Stimulated activated CD8-positive, alpha-beta memory T cell treated with anti-CD3 and anti-CD28 coated beads, Interleukin-15, amount 100 ng/mL, for 4 hours (primary cell): Measurements from ENCODE around the gene ARMS2.

ENCODE experiments used
- DNase-seq, 2 donors: peaks; one replicate each; pipeline ENCODE4 v3.0.0-alpha.2; 2020; ENCODE audit warnings: low read depth in 2 of 2

The ARMS2 gene, protein sequence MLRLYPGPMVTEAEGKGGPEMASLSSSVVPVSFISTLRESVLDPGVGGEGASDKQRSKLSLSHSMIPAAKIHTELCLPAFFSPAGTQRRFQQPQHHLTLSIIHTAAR

DNA sequence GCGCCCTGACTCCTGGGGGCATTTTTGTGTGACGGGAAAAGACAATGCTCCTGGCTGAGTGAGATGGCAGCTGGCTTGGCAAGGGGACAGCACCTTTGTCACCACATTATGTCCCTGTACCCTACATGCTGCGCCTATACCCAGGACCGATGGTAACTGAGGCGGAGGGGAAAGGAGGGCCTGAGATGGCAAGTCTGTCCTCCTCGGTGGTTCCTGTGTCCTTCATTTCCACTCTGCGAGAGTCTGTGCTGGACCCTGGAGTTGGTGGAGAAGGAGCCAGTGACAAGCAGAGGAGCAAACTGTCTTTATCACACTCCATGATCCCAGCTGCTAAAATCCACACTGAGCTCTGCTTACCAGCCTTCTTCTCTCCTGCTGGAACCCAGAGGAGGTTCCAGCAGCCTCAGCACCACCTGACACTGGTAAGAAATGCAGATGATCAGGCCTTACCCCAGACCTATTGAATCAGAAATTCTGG, at the start of gene ARMS2:
TSS of gene ARMS2 (plus strand) at position 51 of the 478 bp plus-strand sequence. CDS start at position 126, 75 bp downstream.
- no peak for DNase-seq

DNA sequence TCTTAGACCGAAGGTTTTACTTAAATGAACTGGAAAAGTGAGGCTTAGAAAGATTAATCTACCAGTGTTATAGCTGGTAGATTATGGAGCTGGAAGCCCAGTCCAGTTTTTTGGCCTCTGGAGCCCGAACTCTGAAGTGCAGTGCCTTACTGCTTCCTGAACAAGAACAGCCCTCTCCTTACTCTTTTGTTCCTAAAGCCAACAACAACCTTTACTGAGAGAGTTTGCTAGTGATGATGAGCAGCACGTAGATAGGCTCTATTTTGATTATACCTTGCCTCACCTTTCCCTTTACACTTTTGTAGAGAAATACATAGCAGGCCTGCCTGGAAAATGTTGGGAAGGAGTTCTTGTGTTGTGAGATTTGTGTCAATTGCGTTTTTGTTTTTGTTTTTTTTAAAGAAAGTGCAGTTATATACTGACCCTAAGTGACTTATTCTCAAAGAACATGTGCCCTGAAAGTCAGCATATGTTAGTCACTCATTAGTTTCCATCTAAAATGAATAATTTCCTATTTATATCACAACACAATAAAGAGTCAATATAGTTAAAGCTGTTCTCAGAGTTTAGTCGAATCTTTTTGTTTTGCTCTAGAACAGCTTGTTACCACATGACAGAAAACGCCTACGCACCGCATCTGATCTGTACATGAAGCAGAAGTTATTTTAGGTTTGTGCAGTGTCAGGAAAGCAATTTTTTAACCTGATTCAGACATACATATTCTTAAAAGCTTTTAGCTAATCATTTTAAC, 46.9 kb upstream of the ARMS2 start:
- DNase-seq = peak; percentile 21 to 31

DNA sequence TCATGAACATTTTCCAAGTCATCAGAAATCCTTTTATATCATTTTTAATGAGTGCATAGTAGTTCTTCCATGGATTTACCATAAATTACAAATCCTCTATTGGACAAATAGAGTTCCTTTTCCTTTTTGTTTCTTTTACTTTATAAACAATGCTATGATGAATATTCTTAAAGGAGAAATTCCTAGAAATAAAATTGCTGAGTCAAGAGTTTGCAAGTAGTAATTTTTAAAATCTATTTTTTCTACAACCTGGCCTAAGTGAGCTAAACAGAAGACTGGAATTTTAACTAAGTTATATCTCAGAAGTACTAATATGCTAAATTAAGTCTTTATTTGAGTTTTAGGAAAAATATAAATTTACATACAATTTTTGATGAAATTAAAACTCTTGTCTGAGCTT, 41.1 kb upstream of the ARMS2 start:
- DNase-seq = no peak

DNA sequence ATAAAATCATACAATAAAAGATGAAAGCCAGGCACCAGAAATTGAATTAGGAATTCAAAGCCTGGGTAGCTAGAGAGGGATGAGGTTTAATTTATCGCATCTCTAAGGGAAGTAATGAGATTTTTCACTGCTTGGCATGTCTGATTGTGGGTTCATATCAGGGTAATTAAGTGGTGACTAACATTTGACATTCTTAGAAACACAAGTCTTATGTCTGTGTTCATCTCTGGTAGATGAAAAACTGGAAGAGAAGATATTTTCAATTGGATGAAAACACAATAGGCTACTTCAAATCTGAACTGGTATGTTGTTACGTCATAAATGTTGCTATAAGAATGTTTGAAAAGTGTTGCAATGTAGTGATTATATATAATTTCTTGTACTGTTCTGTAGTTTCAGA, 36.8 kb upstream of the ARMS2 start:
- DNase-seq = no peak

DNA sequence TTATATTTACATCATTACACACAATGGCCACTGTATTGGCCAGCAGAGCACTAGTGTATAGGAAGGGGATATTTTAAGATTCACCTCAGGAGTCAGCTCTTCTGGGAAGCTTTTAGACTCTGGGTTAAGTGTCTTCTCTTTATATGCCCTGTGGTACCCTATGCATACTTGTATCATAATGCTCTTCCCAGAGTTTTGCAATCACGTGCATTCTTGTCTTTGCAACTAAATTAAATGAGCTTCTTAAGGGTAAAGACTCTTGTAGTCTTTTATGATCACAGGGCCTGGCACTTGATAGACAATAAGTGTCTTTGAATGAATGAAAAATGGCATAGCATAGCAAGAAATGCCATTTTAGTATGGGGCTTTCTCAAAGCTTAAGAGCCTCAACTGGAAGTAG, 35.4 kb upstream of the ARMS2 start:
- no peak for DNase-seq

DNA sequence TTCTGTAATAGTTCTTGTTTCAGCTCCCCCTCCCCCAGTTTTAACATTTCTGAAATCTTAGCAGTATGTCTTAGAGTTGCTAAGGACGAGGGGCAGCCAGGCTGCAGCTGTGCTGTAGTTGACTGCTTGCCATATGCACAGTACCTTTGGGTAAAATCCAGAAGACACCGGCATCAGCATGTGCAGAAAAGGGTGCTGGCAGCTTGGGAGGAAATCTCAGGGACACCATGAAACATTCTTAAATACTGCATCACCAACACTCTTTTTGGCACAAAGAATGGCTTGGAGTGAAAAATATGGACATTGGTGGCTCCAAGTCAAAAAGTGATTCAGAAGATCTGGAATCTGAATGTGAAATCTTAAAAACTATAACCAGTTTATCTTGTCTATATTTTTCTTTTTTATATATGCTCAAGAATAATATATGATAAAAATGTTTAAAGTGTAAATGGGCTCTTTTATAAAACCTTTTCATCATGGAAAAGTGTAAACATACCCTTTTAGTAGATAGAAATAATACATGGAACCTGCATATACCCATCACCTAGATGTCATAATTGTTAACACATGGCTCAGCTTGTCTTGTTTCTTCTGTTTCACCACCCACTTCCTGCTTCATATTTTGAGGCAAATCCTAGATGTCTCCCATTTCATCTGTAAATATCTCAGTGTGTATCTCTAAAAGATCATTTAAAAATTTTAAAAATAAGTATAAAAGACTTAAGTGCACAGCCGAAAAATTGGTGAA, 34.4 kb upstream of the ARMS2 start:
- DNase-seq = no peak

DNA sequence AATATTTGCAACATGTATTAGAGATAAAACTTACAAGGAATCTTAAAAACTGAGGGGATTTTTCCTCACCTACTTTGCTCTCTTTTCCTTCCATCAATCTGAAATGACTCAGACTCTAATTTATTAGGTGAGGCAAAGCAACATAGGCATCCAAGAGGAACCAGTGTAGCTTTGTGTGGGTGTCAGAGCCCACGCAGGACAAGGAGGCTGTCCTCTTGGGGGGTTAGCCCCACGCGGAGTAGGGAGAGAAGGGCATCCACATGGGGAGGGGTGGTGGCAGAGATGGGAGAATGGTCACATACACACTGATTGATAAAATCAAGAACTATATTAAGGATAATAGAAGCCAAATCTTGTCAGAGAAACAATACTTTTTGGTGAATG, 33.8 kb upstream of the ARMS2 start:
- DNase-seq = no peak

DNA sequence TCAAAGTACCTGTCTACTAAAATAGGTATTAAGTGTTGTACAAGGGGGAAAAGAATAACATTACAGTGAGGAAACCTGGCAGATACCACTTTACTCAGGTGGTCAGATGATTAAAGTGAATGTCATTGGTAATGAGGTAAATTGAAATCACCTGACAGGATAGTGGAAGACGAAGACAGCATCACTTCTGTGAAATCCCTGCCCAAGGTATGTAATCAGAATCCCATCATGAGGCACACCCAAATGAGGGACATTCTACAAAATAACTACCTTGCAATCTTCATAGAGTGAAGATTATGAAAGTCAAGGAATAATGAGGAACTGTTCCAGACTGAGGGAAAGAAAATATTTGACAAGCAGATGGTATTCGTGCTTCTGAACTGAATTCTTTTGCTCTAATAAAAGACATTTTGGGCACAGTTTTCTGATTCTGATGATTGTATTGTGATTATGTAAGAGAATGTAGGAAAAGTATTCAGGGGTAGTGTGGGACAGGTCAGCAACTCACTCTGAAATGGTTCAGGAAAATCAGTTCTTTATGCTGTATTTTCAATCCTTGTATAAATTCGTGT, 33.3 kb upstream of the ARMS2 start:
- DNase-seq = no peak

DNA sequence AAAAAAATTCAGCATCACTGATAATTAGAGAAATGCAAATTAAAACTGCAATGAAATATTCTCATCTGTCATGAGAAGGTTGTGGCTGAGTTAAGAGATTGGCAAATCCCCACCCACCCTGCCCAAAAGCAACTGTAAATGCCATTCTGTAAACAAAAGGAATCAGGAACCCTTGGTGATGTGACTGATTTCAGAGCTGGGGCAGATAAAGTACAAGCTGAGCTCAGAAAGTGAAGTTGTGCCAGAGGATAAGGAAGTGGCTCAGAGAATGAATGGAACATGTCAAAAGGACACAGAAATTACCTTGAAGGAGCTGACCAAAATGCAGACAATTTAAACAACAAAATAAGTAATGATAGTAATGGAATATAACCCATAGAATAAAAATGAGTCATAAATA, 32.7 kb upstream of the ARMS2 start:
- no peak for DNase-seq

DNA sequence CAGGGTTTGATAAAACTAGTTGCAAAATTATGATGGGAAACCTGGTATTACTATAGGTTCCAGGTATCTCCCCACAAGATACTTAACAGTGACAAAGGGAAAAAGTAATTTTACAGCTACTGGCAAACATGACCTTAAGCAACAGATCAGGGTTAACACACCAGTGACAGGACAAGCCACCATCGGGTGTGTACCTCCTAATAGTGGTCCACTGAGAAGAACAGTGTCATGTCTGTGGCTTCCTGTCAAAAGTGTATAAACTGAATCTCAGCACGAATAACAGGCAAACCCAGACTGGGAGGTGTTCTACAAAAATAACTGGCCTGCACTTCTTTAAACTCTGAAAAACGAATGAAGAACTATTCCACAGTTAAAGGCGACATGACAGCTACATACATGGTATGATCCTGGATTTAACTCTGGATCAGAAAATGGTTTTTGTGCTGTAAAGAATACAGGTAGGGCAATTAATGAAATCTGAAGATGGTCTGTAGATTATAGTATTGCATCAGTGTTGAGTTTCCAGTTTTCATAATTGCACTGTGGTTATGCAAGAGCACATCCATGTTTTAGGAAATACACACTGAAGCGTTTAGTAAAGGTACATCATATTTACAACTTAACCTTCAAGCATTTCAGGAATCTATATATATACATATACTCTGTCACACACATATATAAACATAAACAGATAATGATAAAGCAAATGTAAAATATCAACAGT, 32.0 kb upstream of the ARMS2 start:
- no peak for DNase-seq

DNA sequence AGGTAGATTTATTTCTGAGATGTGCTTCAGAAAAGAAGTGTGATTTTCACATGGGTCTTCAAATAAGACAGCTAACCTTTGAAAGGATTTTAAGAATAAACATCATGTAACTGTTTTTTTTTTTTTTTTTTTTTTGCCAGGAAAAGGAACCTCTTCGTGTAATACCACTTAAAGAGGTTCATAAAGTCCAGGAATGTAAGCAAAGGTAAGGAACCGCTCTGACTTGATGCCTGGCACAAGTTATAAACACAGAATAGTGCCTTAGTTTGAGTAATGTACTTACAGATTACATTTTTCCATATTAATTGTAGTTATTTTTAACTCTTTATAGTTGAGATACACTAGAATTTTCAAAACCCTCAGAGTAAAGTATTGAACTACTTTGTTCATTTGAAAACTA, 30.4 kb upstream of the ARMS2 start:
- no peak for DNase-seq

DNA sequence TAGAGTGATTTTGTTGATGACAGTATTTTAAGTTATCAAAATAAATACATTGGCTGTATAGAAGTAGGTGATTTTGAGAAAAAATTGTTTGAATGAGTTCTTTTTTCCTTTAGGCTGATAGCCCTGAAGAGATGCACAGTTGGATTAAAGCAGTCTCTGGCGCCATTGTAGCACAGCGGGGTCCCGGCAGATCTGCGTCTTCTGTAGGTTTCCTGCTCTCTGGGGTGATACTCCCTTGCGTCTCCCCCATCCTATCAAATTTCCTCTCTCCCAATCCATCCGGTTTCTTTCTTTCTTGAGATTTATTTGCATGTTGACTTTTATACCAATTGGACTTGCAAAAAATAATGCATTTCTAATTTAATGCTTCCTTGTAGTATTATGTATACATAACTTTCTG, 27.6 kb upstream of the ARMS2 start:
- no peak for DNase-seq

DNA sequence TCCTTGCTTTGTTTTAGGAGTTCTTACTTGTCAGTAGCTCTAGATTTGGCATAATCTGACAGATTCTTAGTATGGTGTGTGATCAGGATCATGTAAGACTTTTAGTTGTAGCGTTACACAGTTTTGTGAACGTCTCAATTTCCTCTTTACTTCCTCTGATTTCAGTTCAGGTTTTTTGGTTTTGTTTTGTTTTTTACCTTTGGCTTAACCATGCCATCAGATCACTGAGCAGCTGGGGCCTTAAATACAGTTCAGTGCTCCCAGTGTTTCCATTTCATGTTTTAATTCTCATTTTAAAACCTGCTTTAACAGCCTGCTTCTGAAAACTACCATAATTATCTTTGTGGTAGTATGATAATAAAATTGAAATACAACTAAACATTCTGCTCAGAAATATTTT, 27.2 kb upstream of the ARMS2 start:
- no peak for DNase-seq

DNA sequence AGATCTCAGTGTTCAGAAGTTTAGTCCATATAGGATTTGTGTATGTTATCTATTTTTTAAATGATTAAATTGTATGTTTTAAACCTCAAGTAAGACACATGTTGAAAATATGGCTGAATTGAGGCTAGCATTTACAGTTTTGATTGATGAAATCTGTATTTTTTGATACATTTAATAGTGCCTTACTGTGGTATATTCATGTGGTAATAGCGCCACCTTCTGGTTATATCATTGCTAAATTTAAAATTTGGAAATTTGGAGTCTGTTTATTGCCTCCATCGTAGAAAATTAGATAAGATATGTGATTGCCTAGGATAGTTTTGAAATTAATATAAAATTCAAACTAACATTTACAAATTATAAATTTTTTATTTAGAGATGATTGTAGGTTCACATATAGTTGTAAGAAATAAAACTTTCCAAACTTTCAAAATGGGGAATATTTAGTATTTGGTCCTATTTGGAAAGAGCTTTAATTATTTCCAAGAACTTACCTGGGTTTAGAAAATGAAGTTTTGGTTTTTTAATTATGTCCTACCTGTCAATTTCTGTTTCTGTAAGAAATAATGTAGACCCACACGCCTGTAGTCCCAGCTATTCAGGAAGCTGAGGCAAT, 19.1 kb upstream of the ARMS2 start:
- DNase-seq = no peak

DNA sequence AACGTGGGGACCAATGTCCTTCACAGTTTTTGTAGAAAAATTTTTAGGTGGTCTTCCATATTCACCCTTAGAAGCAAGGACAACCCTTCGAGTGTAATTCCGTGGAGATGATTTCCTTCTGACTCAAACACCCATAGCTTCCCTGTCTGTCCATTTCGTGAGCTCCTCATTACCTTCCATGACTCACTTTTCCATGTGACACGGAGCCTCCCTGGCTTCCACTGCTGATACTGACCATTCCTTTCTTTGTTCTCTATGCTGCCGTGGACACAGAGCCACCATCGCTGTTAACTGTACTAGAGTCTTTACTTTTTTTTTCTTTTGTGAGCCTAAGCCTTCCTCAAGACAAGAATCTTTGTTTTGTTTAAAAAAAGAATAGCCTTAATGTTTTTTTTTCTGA, 12.5 kb upstream of the ARMS2 start:
- DNase-seq = no peak

DNA sequence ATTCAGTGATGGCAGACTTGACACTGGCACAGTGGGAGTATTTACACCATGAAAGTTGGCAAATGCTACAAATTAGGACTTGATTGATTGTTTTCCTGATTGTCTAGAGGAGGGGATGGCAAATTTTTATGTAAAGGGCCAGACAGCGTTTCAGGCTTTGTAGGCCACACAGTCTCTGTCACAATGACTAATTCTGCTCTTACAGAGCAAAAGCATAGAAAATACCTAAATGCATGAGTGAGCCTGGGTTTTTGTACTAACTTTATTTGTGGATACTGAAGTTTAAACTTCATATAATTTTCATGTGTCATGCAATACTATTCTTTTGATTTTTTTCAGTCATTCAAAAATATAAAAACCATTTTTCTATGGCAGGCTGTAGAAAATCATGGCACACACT, 9.0 kb upstream of the ARMS2 start:
- no peak for DNase-seq

DNA sequence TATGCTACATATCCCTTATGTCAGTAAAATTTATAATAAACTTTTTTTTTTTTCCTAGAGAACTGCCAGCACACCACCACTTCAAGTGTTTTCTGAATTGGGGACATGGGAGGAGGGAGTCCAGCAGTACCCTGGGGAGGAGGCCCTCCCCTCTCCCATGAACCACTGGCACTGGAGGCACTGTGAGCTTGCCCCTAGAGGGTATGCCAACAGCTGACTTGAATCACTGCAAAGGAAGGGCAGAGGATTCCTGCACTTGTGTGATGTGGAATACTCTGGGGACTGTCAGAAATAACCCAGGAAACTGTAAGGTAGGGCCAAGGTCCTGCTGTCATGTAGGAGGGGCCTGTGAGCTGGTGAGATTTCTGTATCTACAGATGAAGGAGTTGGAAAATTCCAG, 8.5 kb upstream of the ARMS2 start:
- no peak for DNase-seq

DNA sequence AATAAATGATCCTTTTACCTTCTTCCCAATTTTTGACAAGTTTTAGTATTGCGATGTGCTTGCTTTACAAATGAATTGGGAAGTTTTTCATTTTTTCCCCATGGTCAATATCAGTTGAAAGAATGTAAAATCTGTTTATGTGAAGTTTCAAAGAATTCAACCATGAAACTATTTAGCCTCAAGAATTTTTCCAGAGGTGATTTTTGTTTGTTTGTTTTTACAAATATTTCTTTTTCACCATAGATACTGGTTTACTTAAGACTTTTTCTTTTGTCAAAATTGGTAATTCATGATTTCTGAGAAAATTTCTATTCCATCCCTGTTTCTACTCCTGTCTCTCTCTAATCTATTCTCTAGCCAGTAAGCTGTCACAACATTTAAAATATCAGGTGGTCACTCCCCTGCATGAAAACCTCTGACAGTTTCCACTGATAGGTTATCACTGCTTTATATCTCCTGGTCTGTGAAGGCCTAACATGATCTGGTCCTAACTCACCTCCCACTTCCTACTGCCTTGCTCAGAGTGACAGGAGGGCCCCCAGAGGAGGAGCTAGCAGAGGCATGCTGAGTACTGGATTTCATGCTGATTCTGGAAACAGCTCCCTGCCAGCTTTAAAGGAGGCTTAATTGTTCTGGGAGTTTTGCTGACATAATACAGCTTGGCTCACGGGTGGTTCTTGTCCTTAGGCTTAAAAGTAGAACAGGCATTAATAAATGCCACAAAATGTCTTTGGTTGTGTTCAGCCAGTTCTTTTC, 7.6 kb upstream of the ARMS2 start:
- DNase-seq = no peak

DNA sequence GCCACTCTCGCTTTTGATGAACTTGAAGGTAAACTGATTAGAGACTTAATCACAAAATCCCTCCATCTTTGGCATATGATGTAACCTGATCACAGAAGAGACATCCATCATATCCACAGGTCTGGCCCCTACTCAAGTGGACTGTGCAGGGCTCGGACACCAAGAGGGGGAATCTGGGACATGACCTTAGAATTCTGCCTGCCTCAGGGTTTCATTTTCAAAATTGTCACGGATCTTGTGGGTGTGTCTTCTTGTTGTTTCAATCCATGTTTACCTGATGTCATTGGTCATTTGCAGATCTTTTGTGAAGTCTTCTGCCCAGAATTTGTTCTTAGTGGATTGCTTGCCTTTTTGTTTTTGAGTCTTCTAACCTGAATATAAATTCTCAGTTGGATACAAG, 5.9 kb upstream of the ARMS2 start:
- DNase-seq = no peak

DNA sequence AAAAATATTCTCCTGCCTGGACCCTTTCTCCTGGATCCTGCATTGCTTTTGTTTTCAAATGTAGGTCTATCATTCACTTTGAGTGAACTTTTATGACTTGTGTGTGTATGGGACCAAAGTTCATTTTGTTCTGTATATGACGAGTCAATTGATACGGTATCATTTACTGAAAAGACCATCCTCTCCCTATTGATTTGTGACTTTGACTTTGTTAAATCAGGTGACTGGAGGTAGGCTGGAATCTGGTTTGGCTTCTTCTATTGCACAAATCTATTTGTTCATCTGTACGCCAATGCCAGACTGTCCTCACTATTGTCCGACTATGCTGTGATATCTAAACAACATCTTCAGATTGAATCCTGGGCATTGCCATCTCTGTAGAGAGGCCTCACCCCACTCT, 5.3 kb upstream of the ARMS2 start:
- no peak for DNase-seq
